Endothelial cell of umbilical vein (primary cell): Measurements from ENCODE around the gene WNT11. TPM values are rescaled to one million over a fixed set of nuclear protein-coding genes. Genes with fewer than 3 reads are reported as not detected.

ENCODE experiments used
- BruUV-seq: library from RNA; stranded (reverse); fragments of 400-500 nt; replicated peaks from 2 replicates; lab custom pipeline; 2021; lab: Mats Ljungman, UMichigan
- CTCF ChIA-PET: fragments of 300-600, 350-600 bp; sonication (Branson Sonifier 250); formaldehyde crosslinking; loops from one replicate; lab custom pipeline; 2021; ENCODE audit warnings: antibody characterized with exemption, inconsistent platforms; lab: Charles Lee
- POLR2A ChIA-PET: fragments of 300-600, 350-600 bp; sonication (Branson Sonifier 250); formaldehyde crosslinking; loops from one replicate; lab custom pipeline; 2021; ENCODE audit warnings: antibody characterized with exemption, inconsistent platforms; lab: Charles Lee
- DNase-seq: peaks from one replicate; pipeline ENCODE4 v3.0.0-alpha.2; 2011; ENCODE audit warnings: low read depth, low spot score
- FAIRE-seq: peaks from 2 replicates; lab custom pipeline; 2011; peaks lifted over from hg19 to GRCh38; lab: Jason Lieb, UNC
- H2AFZ ChIP-seq: 2 replicates; pipeline ENCODE4 v1.6.0; 2012; ENCODE audit warnings: low read depth, low read length, control low read depth, inconsistent platforms
- H3K27ac ChIP-seq: 2 replicates; pipeline ENCODE4 v1.5.1; 2011; ENCODE audit warnings: low read depth, mild to moderate bottlenecking, control low read depth, low read length, moderate library complexity; ENCODE audit not compliant: insufficient read depth
- H3K27me3 ChIP-seq, 2 experiments: 2 replicates each; pipeline versions ENCODE4 v1.6.0 to v1.6.1; 2011; ENCODE audit warnings: low read length in 2 of 2, mixed read lengths in 1 of 2; ENCODE audit not compliant: control insufficient read depth in 2 of 2, insufficient read depth in 2 of 2
- H3K36me3 ChIP-seq, 2 experiments: 2 replicates in 1 of 2; 3 replicates in 1 of 2; pipeline ENCODE4 v1.5.1; 2011; ENCODE audit warnings: low read length in 2 of 2, mild to moderate bottlenecking in 1 of 2, moderate library complexity in 1 of 2; ENCODE audit not compliant: control insufficient read depth in 2 of 2, insufficient read depth in 2 of 2; ENCODE audit errors: extremely low read depth in 1 of 2
- H3K4me1 ChIP-seq: 3 replicates; pipeline ENCODE4 v1.5.1; 2011; ENCODE audit warnings: mild to moderate bottlenecking, low read length; ENCODE audit not compliant: control insufficient read depth, insufficient read depth; ENCODE audit errors: extremely low read depth
- H3K4me2 ChIP-seq: 2 replicates; pipeline ENCODE4 v1.6.1; 2011; ENCODE audit warnings: low read length, control low read depth, mixed read lengths; ENCODE audit not compliant: insufficient read depth
- H3K4me3 ChIP-seq, 3 experiments: fragments of 200-600 bp in 1 of 3; sonication (generic), shearing (Covaris generic) in 1 of 3; replicated peaks in 1 of 3; 2 replicates each; pipeline ENCODE4 v1.5.1; 2011 to 2016; ENCODE audit warnings: control low read depth in 3 of 3, low read length in 3 of 3, mild to moderate bottlenecking in 2 of 3, inconsistent platforms in 1 of 3, low read depth in 1 of 3, moderate library complexity in 1 of 3; ENCODE audit not compliant: insufficient read depth in 1 of 3
- H3K79me2 ChIP-seq: 2 replicates; pipeline ENCODE4 v1.6.0; 2012; ENCODE audit warnings: low read length, inconsistent platforms; ENCODE audit not compliant: control insufficient read depth, insufficient read depth
- H3K9ac ChIP-seq: replicated peaks from 2 replicates; pipeline ENCODE3; 2011; ENCODE audit warnings: low read length, control low read depth; ENCODE audit not compliant: insufficient read depth; ENCODE audit errors: extremely low read depth
- H3K9me1 ChIP-seq: replicated peaks from 3 replicates; pipeline ENCODE4 v1.6.0; 2011; ENCODE audit warnings: mild to moderate bottlenecking, low read length; ENCODE audit not compliant: control insufficient read depth, insufficient read depth; ENCODE audit errors: extremely low read depth
- H3K9me3 ChIP-seq: replicated peaks from 2 replicates; pipeline ENCODE4 v1.5.1; 2012; ENCODE audit warnings: low read length, inconsistent platforms; ENCODE audit not compliant: control insufficient read depth, insufficient read depth
- H4K20me1 ChIP-seq: replicated peaks from 2 replicates; pipeline ENCODE3; 2011; ENCODE audit warnings: mild to moderate bottlenecking, low read length; ENCODE audit not compliant: control insufficient read depth, insufficient read depth; ENCODE audit errors: extremely low read depth
- EZH2 ChIP-seq: IDR thresholded peaks from 2 replicates; pipeline ENCODE4 v1.6.1; 2012; ENCODE audit warnings: borderline replicate concordance, low read depth, mild to moderate bottlenecking, moderate library complexity, low read length, inconsistent platforms; ENCODE audit not compliant: severe bottlenecking
- FOS ChIP-seq: IDR thresholded peaks from 2 replicates; pipeline ENCODE4 v1.6.1; 2011; ENCODE audit warnings: mild to moderate bottlenecking, low read length, moderate library complexity, borderline replicate concordance; ENCODE audit not compliant: insufficient read depth
- GATA2 ChIP-seq: IDR thresholded peaks from 2 replicates; pipeline ENCODE4 v1.7.0; 2011; ENCODE audit warnings: low read depth, mild to moderate bottlenecking, moderate library complexity, mixed read lengths, low read length; ENCODE audit not compliant: insufficient read length, insufficient read depth
- JUN ChIP-seq: IDR thresholded peaks from 2 replicates; pipeline ENCODE4 v1.6.1; 2011; ENCODE audit warnings: borderline replicate concordance, low read depth; ENCODE audit not compliant: insufficient read length, insufficient read depth
- MYC ChIP-seq: IDR thresholded peaks from one replicate; pipeline ENCODE4 v1.6.1; 2011; ENCODE audit warnings: mild to moderate bottlenecking, low read depth, low read length
- POLR2A ChIP-seq: IDR thresholded peaks from 2 replicates; pipeline ENCODE4 v1.6.1; 2012; ENCODE audit warnings: low read depth, mild to moderate bottlenecking, control low read depth, low read length
- POLR2AphosphoS5 ChIP-seq: IDR thresholded peaks from 2 replicates; pipeline ENCODE4 v1.6.1; 2012; ENCODE audit warnings: low read depth, mild to moderate bottlenecking, control low read depth, low read length, moderate library complexity; ENCODE audit not compliant: insufficient read depth
- dilution Hi-C: fragments of 300-500 bp; cut with MboI; formaldehyde crosslinking; loops from one replicate; pipeline ENCODE4 v1.15.0; 2019; ENCODE audit warnings: low sequenced_read_pairs; ENCODE audit not compliant: extremely low pct_ligation_motif_present
- intact Hi-C: fragments of 100-400 bp; cut with micrococcal nuclease; formaldehyde crosslinking; loops from one replicate; pipeline ENCODE4 v1.10.0; 2022
- polyA plus RNA-seq, 4 experiments: library from polyadenylated mRNA; depleted of rRNA in 3 of 4; stranded (reverse) in 3 of 4; unstranded in 1 of 4; fragments of >200 nt; gene quantifications; 2 replicates each; pipeline versions ENCODE4 v1.2.1 to v1.2.3, GENCODE V29; 2011 to 2012; ENCODE audit warnings: missing spikeins in 1 of 4
- total RNA-seq: library from RNA; stranded (reverse); gene quantifications from 2 replicates; pipeline ENCODE4 v1.2.3, GENCODE V29; 2021
- TF ChIP-seq, protein P1 (sequence below), 2 donors: IDR thresholded peaks; 1 replicate in 1 of 2; 2 replicates in 1 of 2; pipeline ENCODE4 v1.5.1; 2011; ENCODE audit warnings: low read length in 2 of 2, mild to moderate bottlenecking in 2 of 2, moderate library complexity in 2 of 2, control low read depth in 1 of 2, inconsistent platforms in 1 of 2, low read depth in 1 of 2; ENCODE audit not compliant: insufficient read depth in 1 of 2; ENCODE audit errors: extremely low read depth in 1 of 2
- TF ChIP-seq, protein P2 (sequence below): IDR thresholded peaks from 2 replicates; pipeline ENCODE4 v1.6.1; 2011; ENCODE audit not compliant: insufficient read depth, insufficient read length

WNT11 gene
- total and polyA plus RNA-seq, 2 donors (not counting 3 experiments of a cell fraction or from before 2014, with no cell fraction given), result not detected

GRCh38 chr11:76203937-76204336 is 2.4 kb downstream of the WNT11 start:
- Histone ChIP-seq H3K4me3 (no peak overlapping the region), H3K9ac (no peak overlapping the region), H3K27ac (no peak overlapping the region), H4K20me1 (no peaks in the 10 kb centered on the region), H3K4me1 (peaks cover 18% of the 10 kb centered on the region), H3K36me3 (no peaks in the 10 kb centered on the region), H2AFZ (no peak overlapping the region), H3K9me3 (no peaks in the 10 kb centered on the region), H3K27me3 (peaks cover 29 to 39% of the 10 kb centered on the region in 2 experiments), H3K4me2 (no peak overlapping the region), H3K9me1 (no peaks in the 10 kb centered on the region), H3K79me2 (no peaks in the 10 kb centered on the region)
- FAIRE-seq, result no peak
- BruUV-seq, result no TSS peak
- ChIA-PET POLR2A (no interaction called here), CTCF (interaction anchor here (1.1 kb wide), 1 partner anchor 307 kb away, joined by 3 read pairs; no protein-coding TSS in a partner anchor)
- intact Hi-C loops, result no loop called here
- TF ChIP-seq FOS (no peak), JUN (no peak)
- no peak for DNase-seq
- dilution Hi-C loops, result no loop called here

DNA sequence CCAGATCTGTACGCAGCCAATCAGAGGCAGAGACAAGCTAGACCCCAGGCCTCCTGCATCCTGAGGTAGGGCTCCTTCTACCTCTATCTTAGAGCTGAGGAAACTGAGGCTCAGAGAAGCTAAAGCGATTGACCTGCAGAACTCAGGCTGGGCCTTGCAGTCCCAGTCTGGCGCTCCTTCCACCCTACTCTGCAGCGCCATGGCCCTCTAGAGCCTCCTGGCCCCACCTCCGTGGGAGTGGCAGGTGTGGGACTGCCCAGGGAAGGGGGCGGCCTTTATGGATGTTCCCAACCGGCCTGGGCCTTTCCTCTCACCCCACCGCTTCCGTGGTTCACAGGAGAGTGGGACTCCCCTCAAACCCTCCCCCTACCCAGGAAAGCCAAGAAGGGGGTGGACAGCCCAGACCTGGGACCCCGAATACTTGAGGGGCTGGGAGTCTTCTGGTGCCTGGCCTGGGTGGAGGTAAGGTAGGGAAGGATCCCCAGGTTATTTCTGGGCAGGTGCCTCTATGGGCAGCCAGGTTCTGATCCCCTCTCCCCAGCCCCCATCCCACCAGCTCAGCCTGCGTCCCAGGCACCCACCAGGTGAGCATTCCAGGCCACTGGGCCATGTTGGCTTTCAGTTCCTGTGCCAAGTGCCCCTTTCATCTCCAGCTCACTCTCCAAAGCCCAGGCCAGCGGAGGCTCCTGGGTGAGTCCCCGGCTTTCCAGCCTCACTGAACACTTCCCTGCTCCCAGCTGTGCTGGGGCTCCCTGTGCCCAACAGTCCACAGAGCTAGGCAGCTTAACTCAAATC is 3.0 kb downstream of the WNT11 start:
- Histone ChIP-seq H3K36me3 (no peaks in the 10 kb centered on the region), H3K4me2 (no peak overlapping the region), H3K4me3 (no peak overlapping the region), H4K20me1 (no peaks in the 10 kb centered on the region), H3K27ac (no peak overlapping the region), H3K9me1 (no peaks in the 10 kb centered on the region), H3K9me3 (no peaks in the 10 kb centered on the region), H3K27me3 (peaks cover 28 to 33% of the 10 kb centered on the region in 2 experiments), H3K79me2 (no peaks in the 10 kb centered on the region), H3K9ac (no peak overlapping the region), H2AFZ (no peak overlapping the region), H3K4me1 (peaks cover 15% of the 10 kb centered on the region)
- intact Hi-C loops, result no loop called here
- dilution Hi-C loops, result no loop called here
- DNase-seq, result no peak
- CTCF ChIA-PET, result interaction anchor here (1.1 kb wide), 1 partner anchor 307 kb away, joined by 3 read pairs; no protein-coding TSS in a partner anchor
- TF ChIP-seq GATA2, result no peak
- TF ChIP-seq JUN, result no peak
- TF ChIP-seq, protein P1, sequence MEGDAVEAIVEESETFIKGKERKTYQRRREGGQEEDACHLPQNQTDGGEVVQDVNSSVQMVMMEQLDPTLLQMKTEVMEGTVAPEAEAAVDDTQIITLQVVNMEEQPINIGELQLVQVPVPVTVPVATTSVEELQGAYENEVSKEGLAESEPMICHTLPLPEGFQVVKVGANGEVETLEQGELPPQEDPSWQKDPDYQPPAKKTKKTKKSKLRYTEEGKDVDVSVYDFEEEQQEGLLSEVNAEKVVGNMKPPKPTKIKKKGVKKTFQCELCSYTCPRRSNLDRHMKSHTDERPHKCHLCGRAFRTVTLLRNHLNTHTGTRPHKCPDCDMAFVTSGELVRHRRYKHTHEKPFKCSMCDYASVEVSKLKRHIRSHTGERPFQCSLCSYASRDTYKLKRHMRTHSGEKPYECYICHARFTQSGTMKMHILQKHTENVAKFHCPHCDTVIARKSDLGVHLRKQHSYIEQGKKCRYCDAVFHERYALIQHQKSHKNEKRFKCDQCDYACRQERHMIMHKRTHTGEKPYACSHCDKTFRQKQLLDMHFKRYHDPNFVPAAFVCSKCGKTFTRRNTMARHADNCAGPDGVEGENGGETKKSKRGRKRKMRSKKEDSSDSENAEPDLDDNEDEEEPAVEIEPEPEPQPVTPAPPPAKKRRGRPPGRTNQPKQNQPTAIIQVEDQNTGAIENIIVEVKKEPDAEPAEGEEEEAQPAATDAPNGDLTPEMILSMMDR (IDR thresholded peaks at IDR 0.05; ENCODE audit: extremely low read depth in 1 of 2, insufficient read depth in 1 of 2, low read depth in 1 of 2, low read length in 2 of 2), result no peak
- TF ChIP-seq FOS, result no peak
- TF ChIP-seq, protein P2, sequence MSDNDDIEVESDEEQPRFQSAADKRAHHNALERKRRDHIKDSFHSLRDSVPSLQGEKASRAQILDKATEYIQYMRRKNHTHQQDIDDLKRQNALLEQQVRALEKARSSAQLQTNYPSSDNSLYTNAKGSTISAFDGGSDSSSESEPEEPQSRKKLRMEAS, result no peak
- TF ChIP-seq MYC, result no peak
- no peak for TF ChIP-seq EZH2
- TF ChIP-seq POLR2AphosphoS5, result no peak
- no peak for TF ChIP-seq POLR2A
- POLR2A ChIA-PET, result no interaction called here
- no TSS peak for BruUV-seq
- FAIRE-seq, result no peak
